ENCODE measurements around the gene TOGARAM1.

Gene TOGARAM1

GRCh38 chr14:45112896-45113781 is 151.1 kb downstream of the TOGARAM1 start:
- H3K9me3 Mint-ChIP-seq: no peaks in the 10 kb centered on the region
- H3K4me1 Mint-ChIP-seq: peaks cover 7% of the 10 kb centered on the region
- CTCF ChIA-PET: interaction anchor here (0.6 kb wide), 1 partner anchor 646 kb away, joined by 3 read pairs; no protein-coding TSS in a partner anchor
- no peak overlapping the region for H3K4me3 Mint-ChIP-seq
- peaks cover 40% of the 10 kb centered on the region for H3K36me3 Mint-ChIP-seq
- no peak for DNase-seq
- peak overlapping the region; percentile 46 for H3K27ac Mint-ChIP-seq
- H3K27me3 Mint-ChIP-seq: no peaks in the 10 kb centered on the region

DNA sequence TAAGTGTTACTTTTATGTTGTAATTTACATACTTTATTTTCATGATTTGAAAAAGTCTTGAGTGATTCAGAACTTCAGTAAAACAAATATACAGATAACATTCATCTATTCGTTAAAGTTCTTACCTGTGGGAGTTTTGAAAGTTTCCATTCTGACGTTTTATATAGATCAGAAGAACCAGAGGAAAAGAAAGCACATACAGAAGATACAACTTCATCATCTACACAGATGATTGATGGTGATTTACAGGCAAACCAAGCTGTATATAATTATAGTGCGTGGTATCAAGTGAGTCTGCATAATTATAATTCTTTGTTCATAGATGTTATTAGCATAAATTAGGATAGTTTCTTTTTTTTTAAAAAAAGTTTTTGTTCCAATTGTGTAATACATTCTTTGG is 152.3 kb downstream of the TOGARAM1 start:
- Mint-ChIP-seq H3K4me1 (peaks cover 7% of the 10 kb centered on the region), H3K9me3 (no peaks in the 10 kb centered on the region), H3K4me3 (no peak overlapping the region), H3K27ac (no peak overlapping the region), H3K27me3 (no peaks in the 10 kb centered on the region), H3K36me3 (peaks cover 41% of the 10 kb centered on the region)
- CTCF ChIA-PET: no interaction called here
- DNase-seq: no peak

DNA sequence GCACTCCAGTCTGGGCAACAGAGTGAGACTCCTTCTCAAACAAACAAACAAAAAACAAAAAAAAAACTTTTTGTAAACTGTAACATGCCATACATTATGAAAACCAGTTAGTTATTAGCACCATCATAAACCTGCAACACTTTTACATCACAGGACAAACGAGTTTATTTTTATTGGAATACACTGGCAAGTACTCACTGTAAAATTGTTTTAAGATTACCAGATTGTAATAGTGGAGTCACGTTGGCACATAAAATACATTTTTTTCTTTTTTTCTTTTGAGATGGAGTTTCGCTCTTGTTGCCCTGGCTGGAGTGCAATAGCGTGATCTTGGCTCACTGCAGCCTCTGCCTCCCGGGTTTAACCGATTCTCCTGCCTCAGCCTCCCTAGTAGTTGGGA is 156.6 kb downstream of the TOGARAM1 start:
- Mint-ChIP-seq H3K4me1 (peaks cover 2% of the 10 kb centered on the region), H3K4me3 (no peak overlapping the region), H3K27ac (no peak overlapping the region), H3K27me3 (no peaks in the 10 kb centered on the region), H3K9me3 (no peaks in the 10 kb centered on the region), H3K36me3 (peaks cover 45% of the 10 kb centered on the region)
- no peak for DNase-seq
- CTCF ChIA-PET: no interaction called here

GRCh38 chr14:45120096-45120495 is 158.1 kb downstream of the TOGARAM1 start:
- no peaks in the 10 kb centered on the region for H3K4me1 Mint-ChIP-seq

DNA sequence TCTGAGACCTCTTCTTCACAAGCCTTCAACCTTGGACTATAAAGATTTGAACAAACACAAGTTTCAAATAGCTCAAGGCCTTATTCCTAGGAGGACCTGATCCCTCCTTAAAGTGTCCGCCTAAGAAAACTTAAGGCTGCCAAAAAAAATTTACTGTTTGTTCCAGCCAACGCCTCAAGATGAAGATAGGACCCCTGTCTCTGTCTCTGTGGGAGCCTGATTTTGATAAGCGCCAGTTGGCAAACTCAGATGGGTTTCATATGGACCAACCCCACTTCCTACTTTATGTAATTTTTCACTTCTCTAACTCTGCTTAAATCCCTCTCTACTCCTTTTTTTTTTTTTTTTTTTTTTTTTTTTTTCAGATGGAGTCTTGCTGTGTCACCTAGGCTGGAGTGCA is 161.3 kb downstream of the TOGARAM1 start:
- Mint-ChIP-seq H3K27ac (no peak overlapping the region), H3K4me3 (no peak overlapping the region), H3K4me1 (peaks cover 4% of the 10 kb centered on the region), H3K9me3 (no peaks in the 10 kb centered on the region), H3K36me3 (peaks cover 44% of the 10 kb centered on the region), H3K27me3 (no peaks in the 10 kb centered on the region)
- CTCF ChIA-PET: interaction anchor here (1.3 kb wide), 1 partner anchor 11 kb away, joined by 3 read pairs; the partner anchor contains the start of gene FKBP3
- no peak for DNase-seq

More at GRCh38 chr14:45120096-45120495, 158.1 kb downstream of the TOGARAM1 start:
- Mint-ChIP-seq H3K4me3 (no peak overlapping the region), H3K27me3 (no peaks in the 10 kb centered on the region), H3K27ac (no peak overlapping the region), H3K36me3 (peaks cover 50% of the 10 kb centered on the region), H3K9me3 (no peaks in the 10 kb centered on the region)
- CTCF ChIA-PET: no interaction called here
- DNase-seq: no peak
